NT2/D1 (cell line): Measurements from ENCODE around the gene HOXD10.

ENCODE experiments used
- SUZ12 ChIP-seq: IDR thresholded peaks from 2 replicates; pipeline ENCODE4 v1.6.1; 2011; ENCODE audit not compliant: insufficient read length, insufficient read depth; ENCODE audit errors: extremely low read depth
- YY1 ChIP-seq: IDR thresholded peaks from 2 replicates; pipeline ENCODE4 v1.6.1; 2011; ENCODE audit not compliant: insufficient read length, insufficient read depth

DNA sequence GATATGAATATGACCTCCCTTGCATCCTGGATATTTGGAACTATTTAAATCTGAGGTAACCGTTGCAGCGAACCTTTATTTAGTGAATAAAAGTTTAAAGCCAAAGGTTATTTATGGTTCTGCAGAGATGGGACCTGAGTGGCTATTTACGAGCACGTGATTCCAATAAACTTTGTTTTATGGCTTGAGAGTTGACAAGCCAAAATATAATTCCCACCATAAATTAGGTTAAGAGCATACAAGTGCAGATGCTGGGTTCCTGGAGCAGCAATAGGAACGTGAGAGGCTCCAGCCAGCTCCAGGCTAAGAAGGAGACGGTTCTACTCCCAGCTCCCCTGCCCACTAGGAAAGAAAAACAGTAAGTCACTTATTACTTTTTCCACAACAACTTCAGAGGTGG lies 29.5 kb downstream of the HOXD10 start:
- TF ChIP-seq SUZ12 (no peak), YY1 (no peak)
